M059J (cell line): ENCODE data around the gene KRTAP10-10. TPM values are rescaled to one million over a fixed set of nuclear protein-coding genes. Genes with fewer than 3 reads are reported as not detected.
"Not testable (repeated sequence)": the region's sequence is repeated elsewhere in the genome, so short reads cannot be mapped to it uniquely, and the experiment has no call there.

Experiments
- DNase-seq: peaks from one replicate; pipeline ENCODE4 v3.0.0-alpha.2; 2012; ENCODE audit warnings: low read depth
- total RNA-seq: library from RNA; depleted of rRNA; stranded (reverse); fragments of >200 nt; shearing (Covaris generic); gene quantifications from 2 replicates; pipeline ENCODE4 v1.2.3, GENCODE V29; 2014; rRNA removed

Gene KRTAP10-10
- total RNA-seq, 1 experiment from 2014 or later: not detected

DNA sequence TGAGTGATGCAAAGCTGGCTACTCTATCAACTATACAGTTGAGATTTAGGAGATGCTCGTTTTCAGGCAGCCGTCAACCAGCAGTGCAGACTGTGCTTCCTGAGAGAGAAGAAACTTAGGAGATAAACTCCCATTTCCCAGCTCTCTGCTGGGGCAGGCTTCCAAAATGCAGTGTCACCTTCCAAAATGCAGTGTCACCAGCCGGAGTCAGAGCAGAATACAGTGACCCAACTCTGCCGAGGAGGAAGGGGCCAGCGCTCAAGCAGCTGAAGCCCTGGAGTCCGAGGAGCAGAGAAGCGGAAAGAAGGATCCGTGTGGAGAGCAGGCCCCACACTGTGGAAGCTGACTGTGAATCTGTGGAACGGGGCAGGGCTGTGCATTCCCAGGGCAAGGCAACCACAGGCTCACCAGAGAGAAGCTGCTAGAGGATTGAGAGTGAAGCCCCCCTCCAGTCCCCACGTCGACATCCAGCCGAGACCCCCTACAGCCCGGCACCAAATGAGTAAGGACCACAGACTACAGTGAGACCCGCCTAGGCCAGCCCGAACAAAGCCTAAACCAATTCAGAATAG lies 45.5 kb downstream of the KRTAP10-10 start:
- no peak for DNase-seq

DNA sequence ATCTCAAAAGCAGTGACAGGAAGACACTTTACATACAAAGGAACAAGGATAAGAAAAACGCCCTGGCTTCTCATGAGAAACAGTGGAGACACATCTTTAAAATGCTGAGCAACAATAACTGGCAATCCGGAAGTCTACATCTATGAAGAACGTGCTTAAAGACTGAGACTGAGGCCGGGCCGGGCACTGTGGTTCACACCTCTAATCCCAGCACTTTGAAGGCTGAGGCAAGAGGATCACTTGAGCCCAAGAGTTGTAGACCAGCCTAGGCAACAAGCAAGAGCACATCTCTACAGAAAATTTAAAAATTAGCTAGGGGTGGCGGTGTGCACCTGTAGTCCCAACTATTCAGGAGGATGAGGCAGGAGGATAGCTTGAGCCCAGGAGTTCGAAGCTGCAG lies 46.9 kb downstream of the KRTAP10-10 start:
- DNase-seq: no peak

DNA sequence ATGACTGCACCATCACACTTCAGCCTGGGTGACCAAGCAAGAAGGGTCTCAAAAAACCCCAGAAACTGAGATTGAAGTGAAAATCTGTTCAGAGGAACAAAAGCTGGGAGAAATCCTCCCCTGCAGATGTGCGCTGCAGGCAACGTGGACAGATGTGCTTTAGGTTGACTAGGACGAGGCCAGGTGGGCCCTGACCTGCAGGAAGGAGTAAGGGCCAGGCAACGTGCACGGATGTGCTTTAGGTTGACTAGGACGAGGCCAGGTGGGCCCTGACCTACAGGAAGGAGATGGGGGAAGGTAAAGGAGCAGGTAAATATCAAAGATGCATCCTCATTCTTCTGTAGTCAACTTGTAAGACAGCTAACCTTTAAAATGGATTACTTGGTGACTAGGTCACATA lies 47.3 kb downstream of the KRTAP10-10 start:
- DNase-seq: no peak

GRCh38 chr21:44685050-44685449 lies 47.9 kb downstream of the KRTAP10-10 start:
- not testable (repeated sequence) for DNase-seq

DNA sequence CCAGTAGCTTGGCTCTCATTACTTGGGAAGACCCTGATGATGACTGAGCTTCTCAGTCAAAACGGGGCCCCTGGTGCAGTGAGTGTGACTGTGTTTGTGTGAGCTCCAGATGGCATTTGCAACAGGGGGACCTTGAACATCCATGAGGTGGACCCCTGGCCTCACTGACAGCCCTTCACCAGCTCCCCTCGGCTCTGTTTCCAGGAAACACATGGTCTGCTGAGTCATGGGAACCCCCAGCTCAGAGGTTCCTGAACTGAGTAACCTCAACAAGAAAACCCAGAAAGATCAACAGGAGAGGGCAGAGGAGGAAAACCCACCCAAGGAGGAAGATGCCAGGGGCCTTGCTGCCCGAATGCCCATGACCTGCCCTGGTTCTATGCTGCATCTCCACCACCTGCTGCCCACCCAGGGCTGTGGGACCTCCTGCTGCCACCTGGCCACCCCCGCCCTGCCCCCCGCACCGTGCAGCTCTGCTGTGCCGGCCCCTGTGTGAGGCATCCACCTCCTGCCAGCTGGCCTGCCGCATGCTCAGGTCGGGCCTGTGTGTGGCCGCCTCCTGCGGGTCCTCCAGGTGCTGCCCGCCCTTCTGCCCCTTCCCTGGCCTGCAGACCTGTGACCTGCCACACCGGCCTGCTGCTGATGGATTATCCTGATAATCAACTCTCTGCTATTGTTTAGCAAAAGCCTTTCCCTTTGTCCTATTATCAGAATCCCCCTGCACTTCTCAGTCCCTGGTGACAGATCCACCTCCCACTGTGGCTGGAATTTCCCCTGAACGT lies 49.0 kb downstream of the KRTAP10-10 start:
- DNase-seq: no peak

DNA sequence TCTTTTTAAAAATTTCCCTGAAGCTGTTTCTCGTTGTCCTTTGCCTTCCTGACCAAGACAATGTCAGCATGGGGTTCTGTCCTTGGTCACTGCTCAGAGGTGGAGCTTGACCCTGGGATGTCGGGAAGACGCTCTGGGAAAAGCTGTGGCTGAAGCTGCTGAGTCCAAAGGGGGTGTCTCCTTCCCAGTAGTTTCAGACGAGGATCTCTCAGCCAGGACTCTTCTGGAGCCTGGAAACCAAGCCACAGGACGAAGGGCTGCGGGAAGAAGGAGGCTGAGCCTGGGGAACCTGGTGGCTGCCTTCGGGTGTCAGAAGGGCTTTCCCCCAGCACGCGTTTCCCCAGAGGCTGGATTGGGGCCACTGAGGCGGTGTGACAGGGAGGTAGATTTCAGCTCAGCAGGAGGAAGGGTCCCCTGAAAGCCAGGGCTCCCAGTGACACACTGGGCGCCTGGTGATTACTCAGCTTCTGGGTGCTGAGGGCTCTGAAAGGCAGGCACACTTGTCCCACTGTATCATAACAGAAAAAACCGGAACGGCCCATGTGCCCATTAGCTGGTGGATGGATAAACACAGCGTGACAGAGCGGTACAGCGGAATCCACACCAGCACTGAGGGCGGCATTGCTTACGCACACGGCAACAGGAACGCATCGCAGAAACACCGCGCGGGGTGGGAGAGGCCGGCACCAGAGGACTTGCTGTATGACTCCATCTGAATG lies 49.8 kb downstream of the KRTAP10-10 start:
- no peak for DNase-seq

GRCh38 chr21:44687671-44688070 lies 50.5 kb downstream of the KRTAP10-10 start:
- no peak for DNase-seq

Other genes starting within 250 kb of the KRTAP10-10 start
- not detected in 2 replicates for gene LRRC3, start 181.8 kb upstream of the KRTAP10-10 start, total RNA-seq
- gene KRTAP10-1, start 97.2 kb upstream of the KRTAP10-10 start, total RNA-seq: not detected in 2 replicates
- not detected in 2 replicates for gene KRTAP10-2, start 85.9 kb upstream of the KRTAP10-10 start, total RNA-seq
- not detected in 2 replicates for gene KRTAP10-3, start 78.6 kb upstream of the KRTAP10-10 start, total RNA-seq
- gene KRTAP10-4, start 63.6 kb upstream of the KRTAP10-10 start, total RNA-seq: not detected in 2 replicates
- not detected in 2 replicates for gene KRTAP10-5, start 56.8 kb upstream of the KRTAP10-10 start, total RNA-seq
- not detected in 2 replicates for gene KRTAP10-6, start 44.9 kb upstream of the KRTAP10-10 start, total RNA-seq
- not detected in 2 replicates for gene KRTAP10-7, start 36.8 kb upstream of the KRTAP10-10 start, total RNA-seq
- gene KRTAP10-8, start 25.3 kb upstream of the KRTAP10-10 start, total RNA-seq: not detected in 2 replicates
- gene KRTAP10-9, start 10.3 kb upstream of the KRTAP10-10 start, total RNA-seq: not detected in 2 replicates
- gene KRTAP10-11, start 9.1 kb downstream of the KRTAP10-10 start, total RNA-seq: not detected in 2 replicates
- gene KRTAP12-4, start 17.3 kb downstream of the KRTAP10-10 start, total RNA-seq: not detected in 2 replicates
- not detected in 2 replicates for gene KRTAP12-3, start 20.6 kb downstream of the KRTAP10-10 start, total RNA-seq
- gene KRTAP12-2, start 29.6 kb downstream of the KRTAP10-10 start, total RNA-seq: not detected in 2 replicates
- not detected in 2 replicates for gene KRTAP12-1, start 44.8 kb downstream of the KRTAP10-10 start, total RNA-seq
- not detected in 2 replicates for gene KRTAP10-12, start 59.8 kb downstream of the KRTAP10-10 start, total RNA-seq
- gene TSPEAR, start 74.2 kb downstream of the KRTAP10-10 start, total RNA-seq: not detected in 2 replicates
- gene UBE2G2, start 164.5 kb downstream of the KRTAP10-10 start, total RNA-seq: 74.0 and 90.6 TPM in 2 replicates
- 198 and 200 TPM in 2 replicates for gene SUMO3, start 180.7 kb downstream of the KRTAP10-10 start, total RNA-seq
- gene PTTG1IP, start 236.3 kb downstream of the KRTAP10-10 start, total RNA-seq: 470 and 558 TPM in 2 replicates